ENCODE results near the gene NDUFS2.
"Not testable (repeated sequence)": the region's sequence is repeated elsewhere in the genome, so short reads cannot be mapped to it uniquely, and the experiment has no call there.

Gene NDUFS2

DNA sequence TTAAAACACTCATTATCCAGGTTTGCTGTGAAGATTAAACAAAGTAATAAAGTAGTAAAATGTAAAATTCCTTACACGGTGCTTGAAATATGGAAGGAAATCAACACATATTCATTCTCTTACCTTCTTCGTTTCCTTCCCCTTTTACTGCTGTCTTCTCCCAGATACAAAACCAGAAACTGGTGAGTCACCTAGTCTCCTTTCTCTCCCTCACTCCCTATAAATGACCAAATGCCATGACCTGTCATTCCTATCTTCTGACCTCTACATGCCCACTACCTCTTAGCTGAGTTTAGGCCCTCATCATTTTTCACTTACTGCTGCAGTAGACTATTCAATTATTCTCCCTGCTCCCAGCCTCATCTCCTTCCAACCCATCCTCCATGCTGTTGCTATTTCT lies 40.1 kb downstream of the NDUFS2 start:
- DNase-seq (ENCODE audit: insufficient read length) (no peak), FAIRE-seq (no peak)
- TF ChIP-seq POLR2A (IDR thresholded peaks at IDR 0.05; ENCODE audit: low read depth, low read length), result no peak
- no peak for TF ChIP-seq POLR2AphosphoS5 (IDR thresholded peaks at IDR 0.05; ENCODE audit: low read depth, low read length)
- TF ChIP-seq TAF1 (IDR thresholded peaks at IDR 0.05; ENCODE audit: borderline replicate concordance, low read depth, low read length), result no peak

DNA sequence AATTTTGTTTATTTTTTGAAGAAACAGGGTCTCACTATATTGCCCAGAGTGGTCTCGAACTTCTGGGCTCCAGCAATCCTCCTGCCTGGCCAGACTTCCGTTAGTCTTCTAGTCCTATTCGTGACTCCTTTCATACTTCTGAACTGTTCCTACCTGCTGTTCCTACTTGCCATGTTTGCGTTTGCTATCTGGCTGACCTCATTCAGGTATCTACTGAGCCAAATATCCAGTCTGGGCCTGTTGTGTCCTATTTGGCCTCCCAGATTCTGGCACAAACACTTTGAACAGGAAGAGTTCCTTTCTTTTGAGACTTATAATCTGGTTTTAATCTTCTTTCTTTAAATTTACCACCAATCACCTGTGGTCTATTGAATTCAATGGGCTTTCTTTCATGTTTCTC lies 42.7 kb downstream of the NDUFS2 start:
- DNase-seq (ENCODE audit: insufficient read length), result no peak
- FAIRE-seq, result no peak
- TF ChIP-seq POLR2AphosphoS5 (IDR thresholded peaks at IDR 0.05; ENCODE audit: low read depth, low read length), result no peak
- no peak for TF ChIP-seq POLR2A (IDR thresholded peaks at IDR 0.05; ENCODE audit: low read depth, low read length)
- TF ChIP-seq TAF1 (IDR thresholded peaks at IDR 0.05; ENCODE audit: borderline replicate concordance, low read depth, low read length), result no peak

DNA sequence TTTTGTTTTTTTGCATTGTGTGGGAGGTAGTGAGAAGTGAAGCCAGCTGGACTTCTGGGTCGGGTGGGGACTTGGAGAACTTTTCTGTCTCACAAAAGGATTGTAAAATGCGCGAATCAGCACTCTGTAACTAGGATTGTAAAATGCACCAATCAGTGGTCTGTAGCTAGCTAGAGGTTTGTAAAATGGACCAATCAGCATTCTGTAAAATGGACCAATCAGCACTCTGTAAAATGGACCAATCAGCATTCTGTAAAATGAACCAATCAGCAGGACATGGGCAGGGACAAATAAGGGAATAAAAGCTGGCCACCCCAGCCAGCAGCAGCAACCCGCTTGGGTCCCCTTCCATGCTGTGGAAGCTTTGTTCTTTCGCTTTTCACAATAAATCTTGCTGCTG lies 47.9 kb downstream of the NDUFS2 start:
- not testable (repeated sequence) for FAIRE-seq; DNase-seq (ENCODE audit: insufficient read length)

GRCh38 chr1:161250829-161251228 lies 48.7 kb downstream of the NDUFS2 start:
- TF ChIP-seq POLR2AphosphoS5 (IDR thresholded peaks at IDR 0.05; ENCODE audit: low read depth, low read length) (no peak), POLR2A (IDR thresholded peaks at IDR 0.05; ENCODE audit: low read depth, low read length) (no peak), TAF1 (IDR thresholded peaks at IDR 0.05; ENCODE audit: borderline replicate concordance, low read depth, low read length) (no peak)
- DNase-seq (ENCODE audit: insufficient read length) (no peak), FAIRE-seq (no peak)

GRCh38 chr1:161251579-161251978 lies 49.4 kb downstream of the NDUFS2 start:
- DNase-seq (ENCODE audit: insufficient read length) (no peak), FAIRE-seq (no peak)
- TF ChIP-seq POLR2AphosphoS5 (IDR thresholded peaks at IDR 0.05; ENCODE audit: low read depth, low read length) (no peak), POLR2A (IDR thresholded peaks at IDR 0.05; ENCODE audit: low read depth, low read length) (no peak), TAF1 (IDR thresholded peaks at IDR 0.05; ENCODE audit: borderline replicate concordance, low read depth, low read length) (no peak)

GRCh38 chr1:161255302-161255701 lies 53.1 kb downstream of the NDUFS2 start:
- not testable (repeated sequence) for FAIRE-seq; DNase-seq (ENCODE audit: insufficient read length)

- not testable (repeated sequence) for DNase-seq (ENCODE audit: insufficient read length); FAIRE-seq
Observed at GRCh38 chr1:161255955-161256520, 53.9 kb downstream of the NDUFS2 start.

GRCh38 chr1:161257109-161257508 lies 54.9 kb downstream of the NDUFS2 start:
- FAIRE-seq; DNase-seq (ENCODE audit: insufficient read length): not testable (repeated sequence)

GRCh38 chr1:161258439-161259344 lies 56.5 kb downstream of the NDUFS2 start, which contains the start of gene PCP4L1:
PCP4L1 (plus strand) TSS chr1:161258745; CDS start chr1:161258975, 230 bp downstream.
- TF ChIP-seq TAF1 (IDR thresholded peaks at IDR 0.05; ENCODE audit: borderline replicate concordance, low read depth, low read length), result no peak
- no peak for TF ChIP-seq POLR2AphosphoS5 (IDR thresholded peaks at IDR 0.05; ENCODE audit: low read depth, low read length)
- TF ChIP-seq POLR2A (IDR thresholded peaks at IDR 0.05; ENCODE audit: low read depth, low read length), result no peak
- no peak for FAIRE-seq
- DNase-seq (ENCODE audit: insufficient read length), result peak; percentile 39

- no peak for DNase-seq (ENCODE audit: insufficient read length)
- no peak for TF ChIP-seq POLR2A (IDR thresholded peaks at IDR 0.05; ENCODE audit: low read depth, low read length)
- TF ChIP-seq POLR2AphosphoS5 (IDR thresholded peaks at IDR 0.05; ENCODE audit: low read depth, low read length), result no peak
- TF ChIP-seq TAF1 (IDR thresholded peaks at IDR 0.05; ENCODE audit: borderline replicate concordance, low read depth, low read length), result no peak
- FAIRE-seq, result no peak
Observed at GRCh38 chr1:161259345-161259702, 57.2 kb downstream of the NDUFS2 start.

DNA sequence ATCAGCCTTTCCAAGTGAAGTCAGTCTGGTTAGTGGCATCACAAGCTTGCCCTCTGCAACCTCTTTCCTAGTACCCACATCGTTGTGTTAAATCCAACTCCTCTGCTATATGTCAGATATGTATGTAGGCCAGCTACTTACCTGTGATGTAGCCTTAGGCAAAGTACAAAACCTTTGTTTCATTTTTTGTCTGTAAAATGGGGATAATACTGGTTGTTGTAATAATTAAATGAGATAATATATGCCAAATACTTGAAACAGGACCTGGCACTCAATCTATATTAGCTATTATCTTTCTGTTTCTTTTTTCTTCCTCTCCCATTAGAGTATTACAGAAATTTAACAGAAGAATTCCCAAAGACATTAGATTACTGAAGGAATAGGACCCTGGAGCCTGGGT lies 57.6 kb downstream of the NDUFS2 start:
- FAIRE-seq, result no peak
- DNase-seq (ENCODE audit: insufficient read length), result no peak
- no peak for TF ChIP-seq POLR2AphosphoS5 (IDR thresholded peaks at IDR 0.05; ENCODE audit: low read depth, low read length)
- no peak for TF ChIP-seq TAF1 (IDR thresholded peaks at IDR 0.05; ENCODE audit: borderline replicate concordance, low read depth, low read length)
- no peak for TF ChIP-seq POLR2A (IDR thresholded peaks at IDR 0.05; ENCODE audit: low read depth, low read length)

DNA sequence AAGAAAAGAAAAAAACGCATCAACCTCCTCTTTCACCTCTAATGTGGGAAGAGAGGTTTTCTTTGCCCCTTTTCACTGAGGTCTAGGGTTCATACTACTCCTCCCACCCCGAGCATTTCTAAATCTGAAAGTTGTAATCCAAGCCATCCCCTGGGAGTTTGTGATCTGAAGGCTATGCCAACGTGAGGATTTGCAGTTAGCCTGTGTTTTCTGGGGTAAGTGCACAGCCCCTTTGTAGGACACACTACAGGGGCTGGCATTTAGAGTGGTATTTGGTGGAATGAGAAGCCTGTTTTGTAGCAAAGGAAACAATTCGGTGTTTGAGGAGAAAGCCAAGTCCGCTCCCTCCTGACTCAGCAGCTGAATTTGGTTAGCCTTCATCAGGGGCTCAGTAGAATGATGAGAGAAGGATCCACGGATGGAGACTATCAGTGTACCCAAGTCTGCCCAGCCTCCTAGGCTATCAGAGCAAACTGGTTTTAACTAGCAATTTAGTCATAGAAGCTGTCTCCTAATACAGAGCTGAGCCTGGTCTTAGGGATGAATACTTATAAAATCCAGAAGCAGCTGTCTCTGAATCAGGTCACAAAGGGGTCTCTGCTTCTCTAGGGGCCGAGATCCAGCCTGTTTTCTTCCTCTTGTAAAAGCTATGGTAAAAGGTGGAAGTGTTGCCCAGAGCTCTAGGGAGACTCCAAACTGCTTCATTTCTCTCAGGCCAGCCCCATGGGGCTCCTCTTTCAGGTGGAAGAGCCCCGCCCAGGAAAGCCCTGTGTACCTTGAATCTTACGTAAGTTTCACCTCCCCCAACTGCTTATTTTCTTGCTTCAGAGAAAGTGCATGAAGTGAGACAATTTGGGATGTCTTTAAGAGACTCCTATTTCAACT lies 58.5 kb downstream of the NDUFS2 start:
- DNase-seq (ENCODE audit: insufficient read length) (no peak), FAIRE-seq (no peak)
- TF ChIP-seq POLR2A (IDR thresholded peaks at IDR 0.05; ENCODE audit: low read depth, low read length) (no peak), POLR2AphosphoS5 (IDR thresholded peaks at IDR 0.05; ENCODE audit: low read depth, low read length) (no peak), TAF1 (IDR thresholded peaks at IDR 0.05; ENCODE audit: borderline replicate concordance, low read depth, low read length) (no peak)

Measured in GM12892 (cell line).